Gastroesophageal sphincter (tissue), 4 donors: Measurements from ENCODE around the gene PLPP3. TPM values are rescaled to one million over a fixed set of nuclear protein-coding genes. Genes with fewer than 3 reads are reported as not detected.
A peak's percentile ranks its signal among the peaks of the same experiment; 100 is the strongest.

Experiments used
- ATAC-seq: fragments of 150-250 bp; one replicate; pipeline ENCODE4 v1.9.1; 2016; ENCODE audit warnings: mild to moderate bottlenecking, moderate library complexity
- H3K27ac ChIP-seq, 4 donors: fragments of 200-600 bp; sonication (generic) in 3 of 4; 1 replicate in 3 of 4; 2 replicates in 1 of 4; pipeline ENCODE4 v1.5.1; 2016 to 2019
- H3K27me3 ChIP-seq: fragments of 200-600 bp; sonication (generic); one replicate; pipeline ENCODE4 v1.5.1; 2019
- H3K36me3 ChIP-seq, 2 donors: fragments of 200-600 bp; sonication (generic); one replicate each; pipeline ENCODE4 v1.5.1; 2019; ENCODE audit warnings: control low read depth in 1 of 2
- H3K4me1 ChIP-seq, 3 donors: fragments of 200-600 bp; sonication (generic); 1 replicate in 2 of 3; 2 replicates in 1 of 3; pipeline ENCODE4 v1.5.1; 2016 to 2019; ENCODE audit warnings: control low read depth in 2 of 3
- H3K4me3 ChIP-seq, 2 donors: fragments of 200-600 bp; sonication (generic); one replicate each; pipeline ENCODE4 v1.5.1; 2019; ENCODE audit warnings: mild to moderate bottlenecking in 1 of 2, moderate library complexity in 1 of 2
- H3K9me3 ChIP-seq, 3 donors: fragments of 200-600 bp; sonication (generic); one replicate each; pipeline ENCODE4 v1.5.1; 2017 to 2019; ENCODE audit warnings: control low read depth in 2 of 3
- CTCF ChIP-seq, 4 experiments: fragments of 200-600 bp in 2 of 4; fragments of 450-650 bp in 2 of 4; sonication (generic) in 1 of 4; IDR thresholded peaks; one replicate each; pipeline ENCODE4 v1.5.1; 2017 to 2019; ENCODE audit warnings: antibody characterized with exemption in 4 of 4, mild to moderate bottlenecking in 2 of 4, moderate library complexity in 2 of 4
- EP300 ChIP-seq: sonication (generic); formaldehyde crosslinking; IDR thresholded peaks from one replicate; pipeline ENCODE4 v1.6.1; 2017; ENCODE audit warnings: antibody characterized with exemption, mild to moderate bottlenecking
- POLR2A ChIP-seq, 2 donors: fragments of 450-650 bp; IDR thresholded peaks; one replicate each; pipeline ENCODE4 v1.6.1; 2017; ENCODE audit warnings: antibody characterized with exemption in 2 of 2, mild to moderate bottlenecking in 2 of 2, moderate library complexity in 1 of 2
- POLR2AphosphoS5 ChIP-seq: sonication (generic); formaldehyde crosslinking; IDR thresholded peaks from one replicate; pipeline ENCODE4 v1.6.1; 2017; ENCODE audit warnings: antibody characterized with exemption
- WGBS, 2 donors: methylation state at CpG; one replicate each; pipeline ENCODE4 v1.1.5; 2018; ENCODE audit warnings: low coverage in 1 of 2; 5-methylcytosine and 5-hydroxymethylcytosine counted together
- total RNA-seq, 4 donors: library from RNA; depleted of rRNA; stranded (reverse); fragments of >200 nt; gene quantifications; one replicate each; pipeline ENCODE4 v1.1.0, GENCODE V29; 2016

The PLPP3 gene
- total RNA-seq, 4 donors from 2014 or later = 127 to 219 (median 164) TPM

GRCh38 chr1:56576880-56577405, 2.4 kb downstream of the PLPP3 start:
- no peaks in the 10 kb centered on the region for H3K27me3 ChIP-seq
- no peaks in the 10 kb centered on the region for H3K9me3 ChIP-seq
- no peak for ATAC-seq
- H3K27ac ChIP-seq = peak overlapping the region; percentile 70 to 96 (median 94)
- TF ChIP-seq POLR2AphosphoS5 (no peak), POLR2A (IDR thresholded peaks at IDR 0.05) (no peak), CTCF (IDR thresholded peaks at IDR 0.05) (peak in 3 of 4 experiments; percentile 16 to 43 (median 22)), EP300 (no peak)
- 0 to 11% methylated on average over 1 of the region's 1 CpG for WGBS, 2 donors
- peaks cover 0 to 70% (median 10%) of the 10 kb centered on the region in 3 donors for H3K4me1 ChIP-seq
- peak overlapping the region; percentile 84 for H3K4me3 ChIP-seq
- H3K36me3 ChIP-seq = no peaks in the 10 kb centered on the region

GRCh38 chr1:56575865-56576264, 3.5 kb downstream of the PLPP3 start:
- H3K4me3 ChIP-seq = peak overlapping the region; percentile 27 to 84
- H3K27me3 ChIP-seq = no peaks in the 10 kb centered on the region
- TF ChIP-seq EP300 (no peak), POLR2A (IDR thresholded peaks at IDR 0.05) (no peak), POLR2AphosphoS5 (no peak), CTCF (IDR thresholded peaks at IDR 0.05) (no peak)
- no peaks in the 10 kb centered on the region for H3K9me3 ChIP-seq
- H3K27ac ChIP-seq = peak overlapping the region in 2 of 4 donors; percentile 93 to 96
- H3K4me1 ChIP-seq = peaks cover 0 to 81% (median 15%) of the 10 kb centered on the region in 3 donors
- no peak for ATAC-seq
- no peaks in the 10 kb centered on the region for H3K36me3 ChIP-seq
- 22 to 31% methylated on average over 3 of the region's 3 CpGs for WGBS, 2 donors

GRCh38 chr1:56574794-56575193, 4.6 kb downstream of the PLPP3 start:
- TF ChIP-seq POLR2A (IDR thresholded peaks at IDR 0.05) (no peak), CTCF (IDR thresholded peaks at IDR 0.05) (no peak)
- Histone ChIP-seq H3K27me3 (no peaks in the 10 kb centered on the region), H3K9me3 (no peaks in the 10 kb centered on the region), H3K4me3 (peak overlapping the region in 1 of 2 donors; percentile 84), H3K36me3 (no peaks in the 10 kb centered on the region), H3K27ac (peak overlapping the region in 1 of 4 donors; percentile 96), H3K4me1 (peaks cover 0 to 85% (median 15%) of the 10 kb centered on the region in 3 donors)
- WGBS, 2 donors = 72 to 79% methylated on average over 3 to 4 of the region's 4 CpGs
- ATAC-seq = no peak

GRCh38 chr1:56573311-56573710, 6.1 kb downstream of the PLPP3 start:
- H3K9me3 ChIP-seq = no peaks in the 10 kb centered on the region
- no peaks in the 10 kb centered on the region for H3K27me3 ChIP-seq
- 8 to 24% methylated on average over 4 of the region's 4 CpGs for WGBS, 2 donors
- no peaks in the 10 kb centered on the region for H3K36me3 ChIP-seq
- H3K27ac ChIP-seq = peak overlapping the region in 3 of 4 donors; percentile 11 to 50 (median 14)
- TF ChIP-seq EP300 (no peak), CTCF (IDR thresholded peaks at IDR 0.05) (no peak), POLR2AphosphoS5 (no peak), POLR2A (IDR thresholded peaks at IDR 0.05) (no peak)
- H3K4me3 ChIP-seq = peak overlapping the region in 1 of 2 donors; percentile 84
- ATAC-seq = no peak
- H3K4me1 ChIP-seq = peaks cover 0 to 99% (median 22%) of the 10 kb centered on the region in 3 donors

- Histone ChIP-seq H3K27ac (peak overlapping the region in 1 of 4 donors; percentile 35), H3K36me3 (no peaks in the 10 kb centered on the region), H3K27me3 (no peaks in the 10 kb centered on the region), H3K9me3 (no peaks in the 10 kb centered on the region), H3K4me1 (peaks cover 0 to 95% (median 22%) of the 10 kb centered on the region in 3 donors), H3K4me3 (peak overlapping the region; percentile 8 to 84)
- TF ChIP-seq EP300 = no peak
- TF ChIP-seq CTCF (IDR thresholded peaks at IDR 0.05) = no peak
- no peak for TF ChIP-seq POLR2AphosphoS5
- TF ChIP-seq POLR2A (IDR thresholded peaks at IDR 0.05) = no peak
- no peak for ATAC-seq
- WGBS, 2 donors = 22 to 63% methylated on average over 2 to 3 of the region's 4 CpGs
Measured at GRCh38 chr1:56572334-56573050, 6.9 kb downstream of the PLPP3 start.
